ENCODE data around the gene MED4. TPM values are rescaled to one million over a fixed set of nuclear protein-coding genes. Genes with fewer than 3 reads are reported as not detected.

Gene MED4
- total RNA-seq, 1 experiment from 2014 or later, result 50.6 TPM

DNA sequence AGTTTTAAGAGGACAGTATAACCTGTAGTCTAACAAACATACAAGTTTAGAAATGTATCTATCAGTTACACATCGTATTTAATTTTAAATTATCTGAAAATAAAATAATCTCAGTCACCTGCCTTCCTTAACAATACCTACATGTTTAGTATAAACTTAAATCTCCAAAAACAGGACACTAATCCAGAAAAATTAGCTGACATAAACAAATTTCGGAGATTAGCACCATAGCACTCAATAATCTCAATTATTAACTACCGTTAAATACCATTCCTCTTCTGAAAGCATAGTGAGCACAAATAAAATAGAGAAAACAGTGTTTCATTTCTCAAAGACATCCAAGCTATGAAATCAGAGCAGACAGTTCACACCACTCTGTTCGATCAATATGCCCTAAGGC, 13.2 kb downstream of the MED4 start:
- no peaks in the 10 kb centered on the region for H3K27me3 Mint-ChIP-seq (ENCODE audit: low read depth)
- no peak overlapping the region for H4K5ac ChIP-seq (ENCODE audit: insufficient read length, low read depth, low read length)
- DNase-seq, result no peak

More for the DNA sequence above, 13.2 kb downstream of the MED4 start:
- no peaks in the 10 kb centered on the region for H4K20me1 ChIP-seq (ENCODE audit: control insufficient read depth, insufficient read depth, insufficient read length)
- H3K9me3 ChIP-seq (ENCODE audit: control insufficient read depth, low read depth, low read length), result no peaks in the 10 kb centered on the region
- H2BK15ac ChIP-seq (ENCODE audit: low read depth, low read length), result no peak overlapping the region
- H3K4me1 ChIP-seq (ENCODE audit: insufficient read depth, low read length), result no peaks in the 10 kb centered on the region
- H2BK20ac ChIP-seq (ENCODE audit: low read depth, low read length, poor library complexity, severe bottlenecking), result no peak overlapping the region
- no peak overlapping the region for H2AK5ac ChIP-seq (ENCODE audit: insufficient read length, low read length)
- no peak overlapping the region for H3K14ac ChIP-seq (ENCODE audit: insufficient read depth, low read length)
- no peak for TF ChIP-seq CTCF (conservative IDR thresholded peaks at IDR 0.05)
- H2AFZ ChIP-seq (ENCODE audit: low read length), result no peak overlapping the region
- no peaks in the 10 kb centered on the region for H3K9me3 Mint-ChIP-seq
- H3K18ac ChIP-seq (ENCODE audit: insufficient read length, low read depth, low read length), result no peak overlapping the region
- H2BK120ac ChIP-seq (ENCODE audit: low read depth, low read length, poor library complexity, severe bottlenecking), result no peak overlapping the region
- H3K79me2 ChIP-seq (ENCODE audit: insufficient read depth, low read length), result no peaks in the 10 kb centered on the region; the same call in 1 of the 2 replicates
- no peak overlapping the region for H3K27ac Mint-ChIP-seq
- no peak overlapping the region for H4K91ac ChIP-seq (ENCODE audit: insufficient read length, low read depth, low read length)
- H3K4me1 Mint-ChIP-seq, result no peaks in the 10 kb centered on the region
- no peak overlapping the region for H3K4ac ChIP-seq (ENCODE audit: low read depth, low read length)
- H3T11ph ChIP-seq (ENCODE audit: low read length), result no peak overlapping the region
- no CpG with 5 or more reads among the region's 4 CpGs for whole genome bisulfite sequencing (ENCODE audit: extremely low coverage, insufficient read length, low lambda C conversion rate)
- no peaks in the 10 kb centered on the region for H3K23me2 ChIP-seq (ENCODE audit: insufficient read length, low read depth, low read length, poor library complexity, severe bottlenecking)
- H3K23ac ChIP-seq (ENCODE audit: insufficient read length, low read depth, low read length), result no peak overlapping the region
- no peak overlapping the region for H4K8ac ChIP-seq (replicated peaks; ENCODE audit: insufficient read length, low read depth, low read length)
- no peak overlapping the region for H3K56ac ChIP-seq (ENCODE audit: insufficient read length, low read depth, low read length)
- peaks cover 37 to 77% (median 75%) of the 10 kb centered on the region in 3 experiments; a peak in 6 of 7 replicates for H3K36me3 Mint-ChIP-seq (ENCODE audit: insufficient read depth in 1 of 3, low read depth in 3 of 3)
- H3K27ac ChIP-seq (ENCODE audit: insufficient read length, low read depth, low read length), result no peak overlapping the region
- H2BK12ac ChIP-seq (ENCODE audit: insufficient read length, low read depth, low read length), result no peak overlapping the region
- H3K4me2 ChIP-seq (ENCODE audit: insufficient read depth, insufficient read length, low read length), result no peak overlapping the region
- no peaks in the 10 kb centered on the region for H3K27me3 ChIP-seq (ENCODE audit: insufficient read depth, low read length)
- H2BK5ac ChIP-seq (ENCODE audit: insufficient read length, low read length), result no peak overlapping the region
- H3K9ac ChIP-seq (ENCODE audit: extremely low read depth, insufficient read length, low read length), result no peak overlapping the region
- H3K79me1 ChIP-seq (ENCODE audit: insufficient read depth, low read depth, low read length, poor library complexity, severe bottlenecking), result no peaks in the 10 kb centered on the region
- no peak overlapping the region for H3K4me3 Mint-ChIP-seq
